ENCODE data around the gene JMJD8. TPM values are rescaled to one million over a fixed set of nuclear protein-coding genes. Genes with fewer than 3 reads are reported as not detected.

JMJD8 gene
- polyA plus RNA-seq, 1 donor, result 35.1 TPM

Other genes starting within 250 kb of the JMJD8 start
- gene CAPN15, start 156.6 kb downstream of the JMJD8 start, polyA plus RNA-seq (ENCODE audit: insufficient read length), result 24.6 TPM
- gene PRR35, start 123.9 kb downstream of the JMJD8 start, polyA plus RNA-seq (ENCODE audit: insufficient read length), result 0.14 TPM
- gene NHLRC4, start 117.3 kb downstream of the JMJD8 start, polyA plus RNA-seq (ENCODE audit: insufficient read length), result 0.99 TPM
- 16.1 TPM for gene PIGQ, start 114.4 kb downstream of the JMJD8 start, polyA plus RNA-seq (ENCODE audit: insufficient read length)
- gene RAB40C, start 94.3 kb downstream of the JMJD8 start, polyA plus RNA-seq (ENCODE audit: insufficient read length), result 12.6 TPM
- 0.76 TPM for gene WFIKKN1, start 53.3 kb downstream of the JMJD8 start, polyA plus RNA-seq (ENCODE audit: insufficient read length)
- 36.6 TPM for gene METTL26, start 48.0 kb downstream of the JMJD8 start, polyA plus RNA-seq (ENCODE audit: insufficient read length)
- gene MCRIP2, start 42.5 kb downstream of the JMJD8 start, polyA plus RNA-seq (ENCODE audit: insufficient read length), result 14.5 TPM
- gene WDR90, start 35.0 kb downstream of the JMJD8 start, polyA plus RNA-seq (ENCODE audit: insufficient read length), result 17.9 TPM
- gene RHOT2, start 16.2 kb downstream of the JMJD8 start, polyA plus RNA-seq (ENCODE audit: insufficient read length), result 58.3 TPM
- gene RHBDL1, start 8.7 kb downstream of the JMJD8 start, polyA plus RNA-seq (ENCODE audit: insufficient read length), result 1.8 TPM
- gene STUB1, start 3.9 kb downstream of the JMJD8 start, polyA plus RNA-seq (ENCODE audit: insufficient read length), result 88.0 TPM
- 7.1 TPM for gene WDR24, start 6.1 kb upstream of the JMJD8 start, polyA plus RNA-seq (ENCODE audit: insufficient read length)
- gene FBXL16, start 21.5 kb upstream of the JMJD8 start, polyA plus RNA-seq (ENCODE audit: insufficient read length), result 0.34 TPM
- gene METRN, start 30.8 kb upstream of the JMJD8 start, polyA plus RNA-seq (ENCODE audit: insufficient read length), result 26.1 TPM
- gene ANTKMT, start 36.8 kb upstream of the JMJD8 start, polyA plus RNA-seq (ENCODE audit: insufficient read length), result 15.4 TPM
- gene CCDC78, start 42.1 kb upstream of the JMJD8 start, polyA plus RNA-seq (ENCODE audit: insufficient read length), result 1.5 TPM
- 3.2 TPM for gene HAGHL, start 42.8 kb upstream of the JMJD8 start, polyA plus RNA-seq (ENCODE audit: insufficient read length)
- gene CIAO3, start 56.7 kb upstream of the JMJD8 start, polyA plus RNA-seq (ENCODE audit: insufficient read length), result 18.0 TPM
- 0.34 TPM for gene MSLN, start 76.4 kb upstream of the JMJD8 start, polyA plus RNA-seq (ENCODE audit: insufficient read length)
- gene RPUSD1, start 104.0 kb upstream of the JMJD8 start, polyA plus RNA-seq (ENCODE audit: insufficient read length), result 10.3 TPM
- 15.4 TPM for gene CHTF18, start 104.3 kb upstream of the JMJD8 start, polyA plus RNA-seq (ENCODE audit: insufficient read length)
- not detected for gene GNG13, start 116.4 kb upstream of the JMJD8 start, polyA plus RNA-seq (ENCODE audit: insufficient read length)

Data from forelimb muscle (tissue), 1 donor.